GM10248 (cell line): ENCODE results near the gene ICE2.
A peak's percentile ranks its signal among the peaks of the same experiment; 100 is the strongest.
"Not testable (repeated sequence)": the region's sequence is repeated elsewhere in the genome, so short reads cannot be mapped to it uniquely, and the experiment has no call there.

ENCODE experiments used
- CTCF ChIA-PET: fragments of 300-600 bp; sonication (Branson Sonifier 250); formaldehyde crosslinking; extraction: SDS; loops from one replicate; lab custom pipeline; 2021; ENCODE audit warnings: antibody characterized with exemption; lab: Yijun Ruan, JAX
- POLR2A ChIA-PET: fragments of 350-650 bp; sonication (Branson Sonifier 250); formaldehyde crosslinking; extraction: SDS; loops from one replicate; lab custom pipeline; 2020; ENCODE audit warnings: antibody characterized with exemption; lab: Yijun Ruan, JAX
- DNase-seq: peaks from one replicate; pipeline ENCODE4 v3.0.0; 2012; ENCODE audit errors: extremely low spot score
- TF ChIP-seq, protein P1 (sequence below): IDR thresholded peaks from 2 replicates; pipeline ENCODE4 v1.5.1; 2012; ENCODE audit warnings: mild to moderate bottlenecking, low read depth; ENCODE audit errors: extremely low read depth, missing control alignments, control extremely low read depth

ICE2 gene

DNA sequence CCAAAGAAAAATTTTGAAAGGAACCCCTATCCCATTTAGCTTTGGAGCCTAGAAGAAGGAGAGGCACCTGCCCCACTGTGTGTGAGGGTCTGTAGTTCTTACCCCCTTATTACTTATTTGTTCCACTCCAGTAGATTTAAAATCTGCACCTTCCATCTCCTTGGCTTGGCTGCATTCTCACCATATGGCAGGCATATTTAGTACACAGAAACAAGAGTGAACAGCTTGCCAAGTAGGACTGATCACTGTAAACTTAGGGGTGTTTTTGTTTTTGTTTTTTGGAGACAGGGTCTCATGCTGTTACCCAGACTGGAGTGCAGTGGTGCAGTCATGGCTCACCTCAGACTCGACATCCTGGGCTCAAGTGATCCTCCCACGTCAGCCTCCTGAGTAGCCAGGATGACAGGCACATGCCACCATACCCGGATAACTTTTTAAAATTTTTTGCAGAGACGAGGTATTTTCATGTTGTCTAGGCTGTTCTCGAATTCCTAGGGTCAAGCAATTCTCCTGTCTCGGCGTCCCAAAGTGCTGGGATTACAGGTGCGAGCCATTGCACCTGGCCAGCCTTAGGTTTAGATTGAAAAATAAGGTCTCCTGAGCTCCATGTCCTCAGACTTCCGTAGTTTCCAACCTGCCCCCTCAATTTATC, 67.0 kb downstream of the ICE2 start:
- ChIA-PET CTCF (interaction anchor here (0.7 kb wide), 1 partner anchor 8 kb away, joined by 4 read pairs; no protein-coding TSS in a partner anchor), POLR2A (no interaction called here)
- TF ChIP-seq, protein P1, sequence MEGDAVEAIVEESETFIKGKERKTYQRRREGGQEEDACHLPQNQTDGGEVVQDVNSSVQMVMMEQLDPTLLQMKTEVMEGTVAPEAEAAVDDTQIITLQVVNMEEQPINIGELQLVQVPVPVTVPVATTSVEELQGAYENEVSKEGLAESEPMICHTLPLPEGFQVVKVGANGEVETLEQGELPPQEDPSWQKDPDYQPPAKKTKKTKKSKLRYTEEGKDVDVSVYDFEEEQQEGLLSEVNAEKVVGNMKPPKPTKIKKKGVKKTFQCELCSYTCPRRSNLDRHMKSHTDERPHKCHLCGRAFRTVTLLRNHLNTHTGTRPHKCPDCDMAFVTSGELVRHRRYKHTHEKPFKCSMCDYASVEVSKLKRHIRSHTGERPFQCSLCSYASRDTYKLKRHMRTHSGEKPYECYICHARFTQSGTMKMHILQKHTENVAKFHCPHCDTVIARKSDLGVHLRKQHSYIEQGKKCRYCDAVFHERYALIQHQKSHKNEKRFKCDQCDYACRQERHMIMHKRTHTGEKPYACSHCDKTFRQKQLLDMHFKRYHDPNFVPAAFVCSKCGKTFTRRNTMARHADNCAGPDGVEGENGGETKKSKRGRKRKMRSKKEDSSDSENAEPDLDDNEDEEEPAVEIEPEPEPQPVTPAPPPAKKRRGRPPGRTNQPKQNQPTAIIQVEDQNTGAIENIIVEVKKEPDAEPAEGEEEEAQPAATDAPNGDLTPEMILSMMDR: no peak
- DNase-seq: no peak

DNA sequence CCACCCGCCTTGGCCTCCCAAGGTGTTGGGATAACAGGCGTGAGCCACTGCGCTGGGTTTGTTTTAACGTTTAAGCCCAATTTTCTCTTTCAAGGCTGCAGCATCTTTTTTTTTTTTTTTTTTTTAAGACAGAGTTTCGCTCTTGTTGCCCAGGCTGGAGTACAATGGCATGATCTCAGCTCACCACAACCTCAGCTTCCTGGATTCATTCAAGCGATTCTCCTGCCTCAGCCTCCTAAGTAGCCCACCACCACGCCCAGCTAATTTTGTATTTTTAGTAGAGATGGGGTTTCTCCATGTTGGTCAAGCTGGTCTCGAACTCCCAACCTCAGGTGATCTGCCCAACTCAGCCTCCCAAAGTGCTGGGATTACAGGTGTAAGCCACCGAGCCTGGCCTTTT, 68.6 kb downstream of the ICE2 start:
- ChIA-PET CTCF (interaction anchor here (1.3 kb wide), 1 partner anchor 20 kb away, joined by 3 read pairs; no protein-coding TSS in a partner anchor), POLR2A (interaction anchor here (0.6 kb wide), 1 partner anchor 44 kb away, joined by 3 read pairs; no protein-coding TSS in a partner anchor)
- not testable (repeated sequence) for DNase-seq

DNA sequence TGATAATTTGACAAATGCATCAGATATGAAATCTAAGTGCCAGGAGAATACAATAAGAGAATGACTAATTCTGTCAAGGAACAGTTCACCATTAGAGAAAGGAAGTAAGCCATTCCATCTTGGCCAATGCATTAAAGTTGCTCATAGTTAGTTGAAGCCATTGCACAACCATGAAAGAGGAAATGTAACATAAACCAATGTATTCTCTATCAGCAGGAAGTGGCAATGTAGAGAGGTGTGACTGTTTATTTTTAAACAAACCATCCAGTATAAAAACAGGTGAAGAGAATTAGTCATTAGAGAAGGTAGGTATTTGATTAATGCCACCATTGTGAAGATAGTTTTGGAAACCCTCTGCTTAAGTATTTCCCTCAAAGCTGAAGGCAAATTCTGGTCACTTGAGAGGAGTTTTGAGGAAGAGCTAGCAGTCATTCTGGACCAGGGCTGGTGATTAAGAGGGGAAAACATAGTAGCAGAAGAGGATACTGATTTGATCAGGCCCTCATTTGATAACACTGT, 70.4 kb downstream of the ICE2 start:
- ChIA-PET CTCF (interaction anchor here (1.2 kb wide), 1 partner anchor 9 kb away, joined by 4 read pairs; no protein-coding TSS in a partner anchor), POLR2A (no interaction called here)
- TF ChIP-seq, protein P1: no peak
- DNase-seq: peak; percentile 28

DNA sequence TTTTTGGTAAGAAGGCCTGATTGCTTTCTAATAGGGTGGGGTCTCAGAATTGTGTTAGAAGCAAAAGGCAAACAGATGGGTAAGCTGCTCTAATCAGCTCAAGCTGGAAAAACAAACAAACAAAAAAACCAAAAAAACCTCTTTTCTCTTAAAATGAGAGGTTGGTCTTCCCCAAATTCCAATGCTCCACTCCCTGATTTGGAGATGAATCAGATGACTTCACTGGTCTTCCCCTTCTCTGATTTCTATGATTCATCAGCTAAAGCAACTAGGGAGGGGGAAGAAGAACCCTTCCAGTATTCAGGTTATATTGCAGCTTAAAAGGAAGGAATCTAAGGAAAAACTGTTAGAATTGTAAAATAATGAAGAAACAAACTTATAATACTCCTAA, 71.5 kb downstream of the ICE2 start:
- TF ChIP-seq, protein P1: no peak
- no peak for DNase-seq
- ChIA-PET CTCF (interaction anchor here (1.1 to 2.3 kb wide), 5 partner anchors 9 to 81 kb away, joined by 3 to 8 read pairs (median 3); partner anchors contain the start of gene ANXA2), POLR2A (interaction anchor here (0.6 kb wide), 1 partner anchor 9 kb away, joined by 6 read pairs; no protein-coding TSS in a partner anchor)

DNA sequence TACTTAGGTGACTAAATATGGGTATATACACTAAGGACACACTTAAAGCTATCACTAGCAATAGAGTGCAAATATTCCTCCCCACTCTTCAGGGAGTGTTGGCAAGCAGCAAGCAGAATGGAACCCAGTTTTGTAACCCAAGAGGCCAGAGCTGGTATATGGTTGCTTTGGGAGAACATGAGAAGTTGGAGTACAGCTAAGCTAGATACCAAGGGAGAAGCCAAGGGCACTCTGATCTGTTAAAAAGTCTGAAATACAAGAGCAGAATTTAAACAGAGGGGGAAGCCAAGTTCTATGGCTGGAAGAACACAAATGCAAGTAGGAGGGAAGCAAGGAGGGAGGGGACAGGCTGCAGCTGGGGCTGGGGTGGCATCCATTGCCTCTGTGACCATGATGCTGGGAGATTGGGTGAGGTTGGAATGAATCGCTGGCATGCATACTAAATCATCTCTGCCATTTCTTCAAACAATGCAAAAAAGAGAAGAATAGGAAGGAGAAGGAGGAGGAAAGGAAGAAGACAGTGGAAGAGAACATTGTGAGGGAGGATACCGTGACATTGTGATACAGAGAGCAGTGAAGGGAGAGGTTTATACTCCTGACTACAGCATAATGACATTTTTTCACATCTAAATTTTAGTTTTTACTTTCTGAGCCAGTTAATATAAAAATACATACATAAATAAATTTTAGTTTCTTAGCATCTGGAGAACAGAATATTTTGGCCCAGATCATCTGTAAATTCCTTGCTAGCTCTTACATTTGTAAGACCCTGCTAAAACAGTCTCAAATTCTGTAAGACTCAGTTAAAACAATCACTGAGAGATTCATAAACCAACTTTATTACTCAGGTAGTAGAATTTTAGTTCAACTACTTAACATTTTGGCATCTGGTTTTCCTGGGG, 72.2 kb downstream of the ICE2 start:
- ChIA-PET CTCF (interaction anchor here (0.7 to 2.3 kb wide), 8 partner anchors 9 to 510 kb away, joined by 3 to 8 read pairs (median 4); partner anchors contain the start of gene ANXA2), POLR2A (no interaction called here)
- TF ChIP-seq, protein P1: no peak
- DNase-seq: no peak

DNA sequence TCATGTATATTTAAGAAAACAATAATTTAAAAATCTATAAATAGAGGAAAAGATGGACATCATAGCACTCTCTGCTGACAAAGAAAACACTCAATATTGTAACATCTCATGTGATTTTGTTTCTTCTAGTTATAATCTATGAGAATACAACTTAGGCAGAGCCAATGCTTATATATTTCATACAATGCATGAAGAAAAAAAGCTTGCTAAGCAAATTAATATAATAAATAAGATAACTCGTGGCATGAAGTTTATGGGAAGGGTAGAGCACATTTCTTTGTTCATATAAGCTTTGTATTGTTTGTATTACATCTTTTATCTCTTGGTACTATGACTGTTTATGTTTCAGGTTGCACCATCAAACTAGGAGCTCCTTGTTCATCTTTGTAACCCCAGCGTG, 73.5 kb downstream of the ICE2 start:
- no peak for DNase-seq
- CTCF ChIA-PET: interaction anchor here (0.9 to 2.3 kb wide), 4 partner anchors 36 to 66 kb away, joined by 3 to 8 read pairs (median 5); no protein-coding TSS in a partner anchor
- POLR2A ChIA-PET: no interaction called here
- TF ChIP-seq, protein P1: no peak

DNA sequence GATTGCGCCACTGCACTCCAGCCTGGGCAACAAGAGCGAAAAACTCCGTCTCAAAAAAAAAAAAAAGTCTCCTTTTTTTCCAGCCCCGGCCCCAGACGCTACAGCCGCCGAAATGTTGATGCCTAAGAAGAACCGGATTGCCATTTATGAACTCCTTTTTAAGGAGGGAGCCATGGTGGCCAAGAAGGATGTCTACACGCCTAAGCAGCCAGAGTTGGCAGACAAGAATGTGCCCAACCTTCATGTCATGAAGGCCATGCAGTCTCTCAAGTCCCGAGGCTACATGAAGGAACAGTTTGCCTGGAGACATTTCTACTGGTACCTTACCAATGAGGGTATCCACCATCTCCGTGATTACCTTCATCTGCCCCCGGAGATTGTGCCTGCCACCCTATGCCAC, 74.6 kb downstream of the ICE2 start:
- POLR2A ChIA-PET, CTCF ChIA-PET, DNase-seq: not testable (repeated sequence)
